CD4-positive, alpha-beta T cell treated with Interferon gamma for 1 hour (primary cell): ENCODE results near the gene ASB1.

Experiments used
- DNase-seq: peaks from one replicate; pipeline ENCODE4 v3.0.0-alpha.2; 2020

Gene ASB1

DNA sequence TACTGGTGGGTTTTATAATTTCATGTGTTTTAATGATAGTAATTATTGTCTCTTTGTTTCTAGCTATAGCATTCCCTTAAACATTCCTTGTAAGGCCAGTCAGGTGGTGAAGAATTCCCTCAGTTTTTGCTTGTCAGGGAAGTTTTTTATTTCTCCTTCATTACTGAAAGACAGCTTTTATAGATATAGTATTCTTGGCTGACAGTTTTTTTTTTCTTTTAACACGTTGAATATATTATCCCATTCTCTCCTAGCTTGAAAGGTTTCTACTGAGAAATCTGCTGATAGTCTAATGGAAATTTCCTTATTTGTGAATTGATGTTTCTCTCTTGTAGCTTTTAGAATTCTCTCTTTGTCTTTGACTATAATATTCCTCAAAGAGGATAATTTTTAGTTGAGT is 46.8 kb downstream of the ASB1 start:
- DNase-seq = no peak

DNA sequence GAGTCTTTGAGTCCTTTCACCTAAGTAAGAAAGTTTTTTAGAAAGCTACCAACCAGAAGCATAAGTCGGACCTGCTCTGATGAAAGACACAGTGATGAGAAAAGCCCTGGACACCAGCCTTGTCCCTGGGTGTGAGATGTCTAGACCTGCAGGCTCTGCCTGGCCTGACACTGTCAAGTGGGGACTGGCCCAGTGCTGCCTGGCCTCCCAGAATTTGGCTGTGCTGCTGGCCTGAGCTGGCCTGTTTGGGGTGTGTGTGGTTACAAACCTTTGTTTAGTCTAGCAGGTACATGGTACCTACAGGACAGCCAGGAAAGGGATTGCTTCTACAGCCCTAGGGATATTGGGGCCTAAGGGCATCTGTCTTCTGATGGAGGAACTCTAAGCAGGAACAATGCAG is 48.3 kb downstream of the ASB1 start:
- DNase-seq = no peak

DNA sequence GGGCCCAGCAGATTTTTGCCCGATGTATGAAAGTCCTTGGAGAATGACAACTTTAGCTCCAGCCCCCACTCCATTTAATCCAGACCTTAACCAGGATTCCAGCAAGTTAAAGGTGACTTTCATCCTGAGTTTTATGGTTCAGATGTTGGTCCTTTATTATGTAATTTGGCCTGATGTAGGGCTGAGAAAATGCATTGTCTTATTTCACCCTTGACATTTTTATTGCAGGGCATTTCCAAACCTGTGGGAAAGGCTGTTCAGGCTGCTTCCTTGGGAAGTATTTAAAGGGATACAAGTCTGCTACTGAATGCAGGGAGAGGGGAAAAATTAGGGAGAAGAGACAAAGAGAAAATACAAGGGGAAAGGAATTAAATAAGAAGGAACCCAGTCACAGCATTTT is 48.8 kb downstream of the ASB1 start:
- DNase-seq = no peak

DNA sequence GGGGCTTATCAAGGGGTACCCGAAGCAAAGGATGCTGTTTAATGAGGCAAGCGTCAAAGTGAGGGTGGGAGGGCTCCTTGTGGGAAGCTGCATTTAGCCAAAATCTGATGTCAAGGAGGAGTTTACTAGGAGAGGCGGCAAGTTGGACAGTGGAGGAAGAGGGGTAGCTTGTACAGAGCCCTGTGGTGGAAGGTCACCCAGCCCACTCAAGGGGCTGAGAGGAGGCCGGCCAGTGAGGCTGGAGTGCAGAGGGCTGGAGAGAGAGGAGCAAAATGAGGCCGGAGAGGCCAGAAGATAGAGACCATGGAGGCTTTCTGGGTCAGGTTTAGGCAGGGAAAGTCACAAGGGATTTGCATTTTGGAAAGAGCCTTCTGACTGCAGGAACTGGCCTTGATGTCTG is 49.5 kb downstream of the ASB1 start:
- DNase-seq = no peak

DNA sequence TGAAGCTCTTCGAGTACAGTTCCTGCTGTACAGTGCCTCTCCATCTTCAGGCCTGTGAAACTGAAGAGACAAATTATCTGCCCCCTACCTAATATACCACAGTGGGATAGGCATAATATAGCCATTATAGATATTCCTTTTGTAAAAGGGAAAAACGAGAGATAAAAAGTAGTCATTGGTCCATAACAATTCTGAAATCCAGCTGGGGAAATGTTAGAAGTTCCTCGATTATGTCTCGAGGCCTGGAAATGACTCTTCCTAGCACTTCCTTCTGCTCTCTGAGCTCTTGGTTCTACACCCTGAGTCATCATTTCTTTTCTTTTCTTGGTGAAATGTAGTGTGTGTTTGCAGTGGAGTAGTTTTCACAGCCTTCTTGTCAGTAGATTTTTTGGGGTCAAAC is 51.5 kb downstream of the ASB1 start:
- no peak for DNase-seq

DNA sequence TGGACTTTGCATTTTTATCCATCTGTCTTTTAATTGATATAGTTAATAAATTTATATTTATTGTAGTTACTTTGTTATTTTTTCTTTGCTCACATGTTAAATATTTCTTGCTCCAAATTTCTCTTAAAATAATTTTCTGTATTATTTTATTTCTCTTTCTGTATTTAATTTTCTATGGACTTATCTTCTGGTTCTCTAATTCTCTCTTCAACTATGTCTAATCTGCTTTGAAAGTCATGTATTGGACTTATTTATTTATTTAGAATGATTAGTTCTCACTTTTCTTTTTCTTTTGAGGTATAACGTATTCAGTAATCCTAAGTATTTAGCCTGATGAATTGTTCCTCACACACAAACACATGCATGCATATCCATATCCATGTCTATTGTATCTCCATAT is 53.1 kb downstream of the ASB1 start:
- DNase-seq = no peak

DNA sequence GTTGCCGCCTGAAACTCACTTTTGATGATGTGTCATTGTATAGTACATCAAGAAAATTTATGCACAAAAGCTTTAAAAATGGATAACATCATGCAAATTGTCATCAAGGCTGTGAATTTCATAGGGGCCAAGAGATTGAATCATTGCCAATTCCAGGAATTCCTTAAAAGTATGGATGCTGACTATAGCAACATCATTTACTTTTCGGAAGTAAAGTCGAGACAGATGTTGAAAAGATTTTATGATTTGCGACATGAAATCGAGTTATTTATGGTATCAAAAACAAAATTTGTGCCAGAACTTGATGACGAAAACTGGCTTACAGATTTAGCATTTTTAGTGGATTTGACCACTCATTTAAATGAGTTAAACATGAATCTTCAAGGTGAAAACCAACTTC is 56.3 kb downstream of the ASB1 start:
- DNase-seq = no peak

DNA sequence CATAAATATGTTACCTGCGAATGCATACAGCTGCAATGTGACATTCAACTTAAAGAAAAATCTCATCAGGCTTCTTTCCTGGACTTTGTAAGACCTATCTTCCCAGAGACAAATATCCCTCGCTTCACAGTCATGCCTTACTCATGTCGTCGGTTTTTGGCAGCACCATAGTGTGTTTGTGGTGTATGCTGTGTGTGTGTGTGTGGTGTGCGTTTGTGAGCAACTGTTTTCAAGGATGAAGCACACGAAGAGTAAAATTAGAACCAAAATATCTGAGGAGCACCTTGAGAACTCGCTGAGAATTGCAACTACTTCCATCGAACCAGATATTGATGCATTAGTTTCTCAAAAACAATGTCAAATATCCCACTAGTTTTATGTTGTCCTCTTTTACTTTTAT is 56.9 kb downstream of the ASB1 start:
- DNase-seq = no peak

DNA sequence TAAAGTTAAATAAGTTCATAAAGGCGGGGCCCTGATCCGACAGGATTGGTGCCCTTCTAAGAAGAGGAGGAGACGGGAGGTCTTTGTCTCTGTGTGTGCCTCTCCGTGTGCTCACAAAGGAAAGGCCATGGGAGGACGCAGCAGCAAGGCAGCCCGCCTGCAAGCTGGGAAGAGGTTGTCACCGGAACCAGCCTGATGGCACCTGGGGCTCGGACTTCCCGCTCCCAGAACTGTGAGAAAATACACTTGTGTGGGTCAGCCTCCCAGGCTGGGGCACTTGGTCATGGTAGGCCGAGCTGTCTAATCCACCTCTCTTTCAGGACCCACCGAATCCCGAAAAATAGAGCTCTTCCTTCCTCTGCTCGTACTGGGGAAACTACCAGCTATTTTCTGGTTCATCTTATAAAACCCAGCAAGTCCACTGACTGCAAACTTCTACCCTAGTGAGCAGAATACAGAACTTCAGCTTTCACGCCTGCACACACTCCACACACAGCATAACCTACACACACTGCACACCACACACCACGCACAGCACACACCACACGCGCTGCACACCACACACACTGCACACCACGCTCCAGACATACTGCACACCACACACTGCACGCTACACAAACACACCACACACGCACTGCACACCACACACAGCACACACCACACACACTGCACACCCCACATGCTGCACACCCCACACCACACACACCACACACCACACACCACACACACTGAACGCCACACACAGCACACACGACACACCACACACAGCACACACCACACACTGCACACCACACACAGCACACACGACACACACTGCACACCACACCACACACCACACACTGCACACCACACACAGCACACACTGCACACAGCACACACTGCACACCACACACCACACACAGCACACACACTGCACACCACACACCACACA is 58.1 kb downstream of the ASB1 start:
- no peak for DNase-seq

DNA sequence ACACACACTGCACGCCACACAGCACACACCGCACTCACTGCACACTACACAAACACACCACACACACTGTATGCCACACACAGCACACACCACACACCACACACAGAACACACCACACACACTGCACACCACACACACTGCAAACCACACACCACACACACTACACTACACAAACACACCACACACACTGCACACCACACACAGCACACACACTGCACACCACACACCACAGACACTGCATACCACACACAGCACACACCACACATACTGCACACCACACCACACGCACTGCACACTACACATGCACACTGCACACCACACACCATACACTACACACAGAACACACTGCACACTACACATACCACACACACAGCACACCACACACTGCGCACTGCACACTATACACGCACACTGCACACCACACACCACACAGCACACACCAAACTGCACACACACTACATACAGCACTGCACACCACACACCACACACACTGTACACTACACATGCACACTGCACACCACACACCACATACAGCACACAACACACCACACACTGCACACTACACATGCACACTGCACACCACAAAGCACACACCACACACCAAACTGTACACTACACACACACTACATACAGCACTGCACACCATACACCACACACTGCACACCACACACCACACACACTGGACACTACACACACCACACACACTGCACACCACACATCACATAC is 59.6 kb downstream of the ASB1 start:
- no peak for DNase-seq

DNA sequence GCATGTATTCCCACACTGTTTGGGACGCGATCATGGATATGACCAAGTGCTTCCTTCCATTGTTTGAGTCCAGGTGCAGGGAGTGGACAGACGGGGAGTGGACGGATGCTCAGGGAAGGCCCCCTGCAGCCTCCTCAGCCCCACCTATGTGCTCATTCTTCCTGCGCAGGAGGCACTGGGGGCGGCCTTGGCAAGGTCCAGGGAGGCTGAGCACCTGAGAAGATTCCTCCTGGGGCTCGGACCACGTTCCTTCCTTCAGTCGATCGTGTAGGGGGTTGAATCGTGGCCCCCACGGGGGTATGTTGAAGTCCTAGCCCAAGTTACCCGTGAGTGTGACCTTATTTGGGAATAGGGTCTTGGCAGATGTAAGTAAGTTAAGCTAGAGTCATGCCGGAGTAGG is 60.4 kb downstream of the ASB1 start:
- no peak for DNase-seq

DNA sequence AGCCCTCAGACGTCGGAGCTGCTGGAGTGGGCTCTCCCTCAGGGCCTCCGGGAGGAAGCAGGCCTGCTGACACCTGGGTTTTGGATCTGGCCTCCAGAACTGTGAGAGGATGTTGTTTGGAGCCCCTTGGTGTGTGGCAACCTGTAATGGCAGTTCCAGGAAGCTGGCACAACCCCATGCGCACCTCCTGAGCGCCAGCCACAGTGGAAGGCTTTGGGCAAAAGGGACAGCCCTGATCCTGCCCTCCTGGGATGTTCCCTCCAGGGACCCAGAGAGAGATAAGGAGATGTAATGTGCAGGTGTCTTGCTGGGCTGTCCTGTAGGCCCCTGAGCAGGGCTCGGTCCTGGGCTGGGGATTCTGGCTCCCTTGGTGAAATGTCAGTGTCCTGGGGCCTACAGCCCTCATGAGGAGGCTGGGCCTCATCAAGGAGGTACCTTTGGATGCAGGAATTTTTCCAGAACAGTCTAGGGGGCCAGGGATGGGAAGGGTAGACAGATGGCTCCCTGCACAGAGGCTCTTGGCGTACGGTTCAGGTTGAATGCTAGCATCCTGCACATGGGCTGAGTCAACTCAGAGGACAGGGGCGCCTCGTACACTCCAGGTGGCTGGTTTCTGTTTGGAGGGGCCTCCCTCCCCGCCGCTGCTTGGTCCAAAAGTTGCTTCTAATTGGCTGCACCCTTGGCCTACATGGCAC is 61.1 kb downstream of the ASB1 start:
- DNase-seq = no peak

DNA sequence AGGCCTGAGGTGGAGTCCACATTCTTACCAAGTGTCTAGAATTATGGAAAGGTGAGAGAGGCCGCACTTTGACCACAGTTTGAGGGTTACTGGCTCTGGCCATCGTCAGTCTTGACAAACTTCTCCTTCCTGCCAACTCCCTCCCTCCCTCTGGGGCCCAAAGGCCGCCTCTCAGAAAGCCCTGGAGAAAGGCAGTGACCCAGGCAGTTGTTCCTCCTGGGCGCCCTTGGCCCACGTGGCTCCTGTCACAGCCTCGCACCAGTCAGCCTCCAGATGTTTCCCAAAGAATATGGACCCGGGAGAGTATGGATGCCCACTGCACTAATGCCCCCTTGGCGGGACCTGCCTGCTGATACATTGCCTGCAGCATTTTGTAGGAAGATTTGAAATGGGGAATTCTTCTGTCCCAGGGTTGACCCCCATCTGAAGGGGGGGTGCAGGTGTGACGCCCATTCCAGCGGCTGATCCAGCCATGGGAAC is 61.7 kb downstream of the ASB1 start:
- no peak for DNase-seq

DNA sequence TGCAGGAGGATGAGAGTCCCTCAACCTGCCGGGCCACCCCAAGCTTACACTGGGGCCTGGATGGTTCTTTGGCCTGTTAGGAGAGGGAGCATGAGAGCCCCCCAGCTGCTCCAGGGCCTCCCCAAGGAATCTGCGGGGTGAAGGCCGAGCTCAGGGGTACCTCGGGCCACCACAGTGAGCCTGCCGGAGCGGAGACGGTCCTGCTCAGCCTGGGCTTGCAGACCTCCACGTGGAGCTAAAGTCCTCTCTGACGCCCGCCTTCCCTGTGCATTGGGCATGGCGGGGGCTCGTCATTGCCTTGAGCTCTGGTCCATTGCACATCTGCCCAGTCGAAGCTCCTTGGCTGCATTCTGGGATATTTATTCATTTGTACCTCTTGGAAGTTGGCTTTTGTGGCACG is 62.7 kb downstream of the ASB1 start:
- no peak for DNase-seq

DNA sequence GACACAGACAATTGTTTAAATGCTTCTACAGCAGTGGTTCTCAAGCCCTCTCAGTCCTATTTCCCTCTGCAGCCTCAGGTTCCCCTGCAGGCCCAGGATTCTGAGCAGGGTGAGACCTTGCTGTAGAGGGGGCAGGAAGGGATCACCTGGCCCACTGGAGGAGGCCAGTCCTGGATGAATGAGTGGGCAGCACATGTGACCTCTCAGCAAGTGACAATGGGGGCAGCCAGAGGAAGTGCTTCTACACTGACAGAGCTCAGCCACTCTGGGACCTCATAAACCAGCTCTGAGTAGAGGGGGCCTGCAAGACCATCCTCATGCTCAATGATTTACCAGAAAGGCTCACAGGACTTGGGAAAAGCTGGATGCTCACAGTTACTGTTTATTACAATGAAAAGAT is 63.2 kb downstream of the ASB1 start:
- DNase-seq = no peak

DNA sequence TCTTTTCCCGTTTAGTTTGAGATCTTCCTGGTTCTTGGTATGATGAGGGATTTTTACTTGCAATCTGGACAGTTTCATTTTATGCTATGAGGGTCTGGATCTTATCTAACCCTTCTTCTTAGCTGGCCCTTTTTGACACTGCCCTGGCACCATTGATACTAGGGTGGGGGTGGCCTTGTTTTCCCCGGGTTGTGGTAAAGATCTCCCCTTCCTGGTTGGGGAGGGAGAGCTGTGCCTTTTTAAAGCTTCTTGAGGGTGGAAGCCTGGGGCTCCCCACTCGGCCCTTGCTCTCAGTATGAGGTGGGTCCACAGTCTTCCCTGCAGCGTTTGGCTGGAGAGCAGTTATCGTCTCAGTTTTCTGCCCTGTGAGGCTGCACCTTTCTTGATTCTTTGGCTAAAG is 66.1 kb downstream of the ASB1 start:
- no peak for DNase-seq

DNA sequence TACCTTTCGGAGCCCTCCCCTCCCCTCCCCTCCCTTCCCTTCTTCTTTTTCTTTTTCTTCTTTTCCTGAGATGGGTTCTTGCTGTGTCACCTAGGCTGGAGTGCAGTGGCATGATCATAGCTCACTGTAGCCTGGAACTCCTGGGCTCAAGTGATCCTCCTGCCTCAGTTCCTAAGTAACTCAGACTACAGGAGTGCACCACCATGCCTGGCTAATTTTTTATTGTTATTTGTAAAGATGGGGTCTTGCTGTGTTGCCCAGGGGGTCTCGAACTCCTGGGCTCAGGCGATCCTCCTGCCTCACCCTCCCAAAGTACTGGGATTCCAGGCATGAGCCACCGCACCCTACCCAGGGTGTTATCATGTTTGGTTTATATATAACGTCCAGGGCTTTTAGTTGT is 66.7 kb downstream of the ASB1 start:
- no peak for DNase-seq

DNA sequence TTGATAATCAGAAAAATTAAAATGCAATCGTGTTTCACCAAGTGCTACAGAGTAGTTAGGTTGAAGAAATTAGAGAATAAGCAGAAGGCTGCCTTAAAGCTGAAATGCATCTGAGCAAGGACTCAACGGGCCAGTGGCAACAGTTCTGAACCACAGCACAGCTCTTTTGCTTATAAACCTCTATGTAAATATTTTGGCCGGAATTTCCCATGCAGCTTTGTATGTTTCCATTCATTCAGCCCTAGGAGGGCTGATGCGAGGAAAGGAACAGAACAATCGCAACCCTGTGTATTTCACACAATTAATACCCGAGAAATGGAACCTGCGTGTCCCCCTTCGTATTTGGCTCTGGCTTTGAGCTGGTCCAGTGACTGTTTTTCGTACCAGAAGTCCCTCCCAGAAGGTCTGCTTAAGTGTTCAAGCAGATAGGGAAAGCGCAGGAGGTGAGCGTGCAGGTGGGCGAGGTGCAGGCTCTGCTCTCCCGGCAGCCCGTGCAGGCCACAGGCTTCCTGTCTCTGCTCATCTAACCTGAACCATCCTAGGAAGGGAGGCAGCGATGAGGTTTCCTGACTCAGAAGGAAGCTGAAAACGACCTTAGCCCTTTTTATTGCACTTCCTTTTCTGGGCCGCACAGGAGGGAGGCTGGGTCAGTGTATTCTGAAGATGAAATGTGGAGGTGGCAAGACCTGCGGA is 67.3 kb downstream of the ASB1 start:
- DNase-seq = no peak

DNA sequence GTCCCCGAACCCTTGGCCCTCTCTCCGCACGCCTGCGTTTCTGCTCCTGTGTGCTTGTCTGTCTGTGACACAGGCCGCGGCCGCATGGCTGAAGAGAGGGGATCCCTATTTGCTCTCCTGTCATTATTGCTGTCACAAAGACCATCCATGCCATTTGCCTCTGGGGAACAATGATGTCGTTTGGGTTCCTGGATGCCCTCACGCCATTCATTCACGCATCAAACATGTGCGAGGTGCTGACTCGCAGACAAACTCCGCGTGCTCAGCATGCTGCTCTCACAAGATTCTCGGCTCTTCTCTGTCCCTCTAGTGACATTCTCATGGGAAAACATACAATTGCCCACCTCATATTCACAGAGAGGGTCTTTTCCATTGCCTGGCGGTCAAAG is 67.8 kb downstream of the ASB1 start:
- no peak for DNase-seq

DNA sequence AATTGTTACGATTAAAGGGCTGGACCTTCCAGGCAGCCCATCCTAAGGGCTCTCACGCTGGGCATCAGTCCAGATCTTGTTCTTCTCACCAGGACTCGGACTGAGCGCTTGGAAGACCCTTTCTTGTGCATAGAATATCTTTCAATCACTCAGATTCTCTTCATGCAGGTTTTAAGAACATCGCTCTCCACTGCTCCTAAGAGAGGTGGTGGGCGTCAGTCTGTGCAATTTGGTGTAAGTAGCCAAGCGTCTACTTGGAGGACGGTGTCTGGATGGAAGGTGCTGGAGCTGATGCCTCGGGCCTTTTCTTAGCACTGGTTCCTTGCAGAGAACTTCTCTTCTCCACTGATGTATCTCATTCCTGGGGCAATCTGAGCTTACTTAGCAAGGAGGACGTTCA is 68.7 kb downstream of the ASB1 start:
- no peak for DNase-seq

DNA sequence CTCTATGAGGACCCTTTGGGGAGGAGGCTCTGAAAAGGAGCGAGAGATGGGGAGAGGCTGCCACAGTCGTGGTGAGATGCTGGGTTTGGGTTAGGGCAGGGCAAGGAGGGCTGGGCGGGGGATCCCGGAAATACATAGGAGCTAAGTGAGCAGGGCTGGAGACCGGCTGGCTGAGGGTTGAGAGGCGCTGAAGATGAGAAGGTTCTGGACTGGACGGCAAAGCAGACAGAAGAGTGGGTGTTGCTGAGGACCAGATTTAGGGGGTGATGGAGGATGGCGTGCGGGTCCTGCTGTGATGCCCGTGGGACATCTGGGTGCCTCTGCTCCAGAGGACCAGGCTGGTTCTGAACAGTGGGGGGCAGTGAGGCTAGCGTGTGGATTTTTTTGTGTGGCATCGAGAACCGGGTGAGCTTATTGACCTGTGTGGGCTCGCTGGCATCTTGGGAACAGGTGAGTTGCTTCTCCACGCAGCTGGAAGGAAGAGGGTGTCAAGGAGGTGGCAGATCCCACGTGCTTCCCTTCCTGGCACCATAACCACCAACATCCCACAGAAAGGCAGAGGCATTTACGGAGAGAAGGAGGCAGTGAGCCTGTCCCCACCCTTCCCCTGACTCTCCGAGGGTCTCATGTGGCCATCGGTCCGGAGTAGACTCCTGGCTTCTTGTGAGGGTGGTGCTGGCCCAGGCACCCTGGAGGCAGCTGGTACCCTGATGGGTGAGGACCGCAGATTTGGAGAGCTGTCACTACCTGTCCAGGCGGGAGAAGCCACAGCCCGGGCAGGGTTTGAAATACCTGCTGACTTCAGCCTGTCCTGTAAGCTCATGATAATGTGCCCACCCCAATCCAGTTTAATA is 70.3 kb downstream of the ASB1 start:
- no peak for DNase-seq

DNA sequence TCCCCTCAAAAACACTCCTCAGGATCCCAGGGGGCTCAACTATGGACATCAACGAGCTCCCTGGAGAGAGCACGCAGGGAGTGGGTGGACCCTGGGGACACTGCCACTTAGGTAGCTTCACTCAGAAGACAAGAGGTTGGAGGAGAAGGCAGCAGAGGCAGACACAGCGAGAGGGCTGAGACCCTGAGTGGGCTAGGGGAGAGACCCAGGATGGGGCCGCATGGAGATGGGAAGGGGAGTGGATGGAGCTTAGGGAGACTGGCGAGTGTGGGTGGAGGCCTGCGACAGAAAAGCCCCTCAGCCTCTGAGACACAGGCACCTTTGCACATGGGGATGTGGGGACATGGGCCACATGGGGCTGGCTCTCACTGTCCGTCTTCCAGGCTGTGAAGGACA is 70.9 kb downstream of the ASB1 start:
- no peak for DNase-seq
